Mesothelial cell of epicardium (in vitro differentiated cells): ENCODE data around the gene WWOX. TPM values are rescaled to one million over a fixed set of nuclear protein-coding genes. Genes with fewer than 3 reads are reported as not detected.

Source experiments
- DNase-seq, 2 experiments: peaks; one replicate each; pipeline ENCODE4 v3.0.0; 2021; ENCODE audit warnings: low spot score in 2 of 2; ENCODE audit not compliant: unreplicated experiment in 2 of 2
- H3K27ac Mint-ChIP-seq: 2 replicates; pipeline ENCODE4 v1.8.0; 2021; ENCODE audit warnings: mixed read lengths
- H3K27me3 Mint-ChIP-seq: 2 replicates; pipeline ENCODE4 v1.8.0; 2021; ENCODE audit warnings: low read depth, mixed read lengths
- H3K36me3 Mint-ChIP-seq: 2 replicates; pipeline ENCODE4 v1.8.0; 2021; ENCODE audit warnings: mixed read lengths
- H3K4me1 Mint-ChIP-seq: 2 replicates; pipeline ENCODE4 v1.8.0; 2021; ENCODE audit warnings: mixed read lengths
- H3K4me3 Mint-ChIP-seq: 2 replicates; pipeline ENCODE4 v1.8.0; 2021; ENCODE audit warnings: mild to moderate bottlenecking, moderate library complexity, mixed read lengths
- H3K9me3 Mint-ChIP-seq: 2 replicates; pipeline ENCODE4 v1.8.0; 2021; ENCODE audit warnings: mixed read lengths
- total RNA-seq: library from RNA; stranded (reverse); gene quantifications from 3 replicates; pipeline ENCODE4 v1.2.1, GENCODE V29; 2021
- TF ChIP-seq, protein P1 (sequence below): fragments of 200-600 bp; sonication (generic); IDR thresholded peaks from one replicate; pipeline ENCODE4 v1.5.0; 2021; ENCODE audit warnings: antibody characterized with exemption; ENCODE audit not compliant: unreplicated experiment

Gene WWOX
- total RNA-seq, 1 donor from 2014 or later, result 29.7 TPM

DNA sequence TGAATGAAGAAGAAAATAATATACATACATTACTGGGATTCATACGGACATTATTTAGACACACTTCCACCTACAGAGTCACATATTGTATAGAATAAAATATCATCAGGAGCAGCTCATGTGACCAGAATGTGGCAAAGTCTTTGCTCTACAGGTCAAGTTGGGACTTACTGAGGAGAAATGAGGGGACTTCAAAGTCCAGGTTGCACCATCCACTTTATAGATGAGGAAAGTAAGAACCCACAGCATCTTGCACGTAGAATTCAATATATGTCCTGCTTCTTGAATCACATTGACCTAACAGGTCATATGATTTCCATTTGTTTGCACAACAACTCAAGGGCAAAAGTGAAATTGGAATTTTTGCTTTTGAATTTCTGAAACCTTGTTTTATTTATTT, 524.3 kb downstream of the WWOX start:
- no peak for DNase-seq
- Mint-ChIP-seq H3K4me3 (no peak overlapping the region), H3K36me3 (no peaks in the 10 kb centered on the region)

DNA sequence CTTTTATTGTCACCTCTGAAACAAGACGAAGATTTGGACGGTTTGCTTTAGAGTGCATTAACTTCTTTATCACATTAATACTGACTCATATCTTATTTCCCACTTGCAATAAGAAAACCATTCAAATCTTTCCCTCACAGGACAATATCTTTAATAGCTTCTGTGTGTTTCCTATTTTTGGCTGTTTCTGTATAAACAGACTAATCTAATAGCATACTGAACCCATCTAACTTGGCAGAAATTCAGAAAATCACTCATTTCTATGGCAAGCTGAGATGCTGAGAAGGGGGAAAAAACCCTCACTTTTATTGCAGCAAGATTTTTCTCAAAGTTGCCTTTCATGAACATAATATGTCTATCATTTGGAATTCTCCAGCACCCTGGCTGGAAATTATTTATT, 524.9 kb downstream of the WWOX start:
- no peak for DNase-seq
- Mint-ChIP-seq H3K36me3 (no peaks in the 10 kb centered on the region), H3K4me1 (peaks cover 21% of the 10 kb centered on the region), H3K9me3 (peaks cover 9% of the 10 kb centered on the region), H3K4me3 (no peak overlapping the region), H3K27ac (no peak overlapping the region), H3K27me3 (no peaks in the 10 kb centered on the region)
- TF ChIP-seq, protein P1, sequence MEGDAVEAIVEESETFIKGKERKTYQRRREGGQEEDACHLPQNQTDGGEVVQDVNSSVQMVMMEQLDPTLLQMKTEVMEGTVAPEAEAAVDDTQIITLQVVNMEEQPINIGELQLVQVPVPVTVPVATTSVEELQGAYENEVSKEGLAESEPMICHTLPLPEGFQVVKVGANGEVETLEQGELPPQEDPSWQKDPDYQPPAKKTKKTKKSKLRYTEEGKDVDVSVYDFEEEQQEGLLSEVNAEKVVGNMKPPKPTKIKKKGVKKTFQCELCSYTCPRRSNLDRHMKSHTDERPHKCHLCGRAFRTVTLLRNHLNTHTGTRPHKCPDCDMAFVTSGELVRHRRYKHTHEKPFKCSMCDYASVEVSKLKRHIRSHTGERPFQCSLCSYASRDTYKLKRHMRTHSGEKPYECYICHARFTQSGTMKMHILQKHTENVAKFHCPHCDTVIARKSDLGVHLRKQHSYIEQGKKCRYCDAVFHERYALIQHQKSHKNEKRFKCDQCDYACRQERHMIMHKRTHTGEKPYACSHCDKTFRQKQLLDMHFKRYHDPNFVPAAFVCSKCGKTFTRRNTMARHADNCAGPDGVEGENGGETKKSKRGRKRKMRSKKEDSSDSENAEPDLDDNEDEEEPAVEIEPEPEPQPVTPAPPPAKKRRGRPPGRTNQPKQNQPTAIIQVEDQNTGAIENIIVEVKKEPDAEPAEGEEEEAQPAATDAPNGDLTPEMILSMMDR, result no peak

More for the DNA sequence above, 524.3 kb downstream of the WWOX start:
- H3K27me3 Mint-ChIP-seq, result no peaks in the 10 kb centered on the region
- H3K27ac Mint-ChIP-seq, result no peak overlapping the region
- TF ChIP-seq, protein P1, result no peak
- H3K9me3 Mint-ChIP-seq, result peaks cover 9% of the 10 kb centered on the region
- H3K4me1 Mint-ChIP-seq, result peaks cover 20% of the 10 kb centered on the region

DNA sequence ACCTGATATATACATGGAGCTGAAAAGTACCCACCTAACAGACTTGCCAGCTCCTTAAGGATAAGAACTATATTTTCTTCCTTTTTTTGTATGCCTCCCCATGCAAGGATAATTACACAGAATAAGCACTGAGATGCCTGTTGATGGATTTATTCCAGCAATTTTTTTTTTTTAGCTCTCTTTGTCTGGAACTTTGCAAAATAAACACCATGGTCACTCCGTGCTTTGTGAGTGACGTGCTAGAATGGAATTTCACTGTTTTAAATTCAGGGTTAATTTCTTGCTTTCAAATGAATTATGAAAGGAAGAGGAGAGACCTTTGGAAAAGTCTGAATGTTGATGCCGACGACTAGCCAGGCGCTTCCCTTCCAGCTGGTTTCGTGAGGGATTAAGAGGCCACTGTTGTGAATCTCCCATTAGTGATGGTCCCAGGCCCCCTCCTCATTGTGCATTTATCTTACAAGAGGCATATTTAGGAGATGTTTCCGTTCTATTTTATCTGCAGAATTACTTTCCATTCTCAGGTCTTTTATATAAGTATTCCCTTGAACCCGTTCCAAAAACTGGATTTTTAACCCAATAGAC, 529.1 kb downstream of the WWOX start:
- H3K36me3 Mint-ChIP-seq, result peaks cover 2% of the 10 kb centered on the region
- H3K27ac Mint-ChIP-seq, result peak overlapping the region; percentile 44
- peaks cover 15% of the 10 kb centered on the region for H3K9me3 Mint-ChIP-seq
- TF ChIP-seq, protein P1, result no peak
- no peaks in the 10 kb centered on the region for H3K27me3 Mint-ChIP-seq
- DNase-seq, result no peak
- peaks cover 21% of the 10 kb centered on the region for H3K4me1 Mint-ChIP-seq
- no peak overlapping the region for H3K4me3 Mint-ChIP-seq

DNA sequence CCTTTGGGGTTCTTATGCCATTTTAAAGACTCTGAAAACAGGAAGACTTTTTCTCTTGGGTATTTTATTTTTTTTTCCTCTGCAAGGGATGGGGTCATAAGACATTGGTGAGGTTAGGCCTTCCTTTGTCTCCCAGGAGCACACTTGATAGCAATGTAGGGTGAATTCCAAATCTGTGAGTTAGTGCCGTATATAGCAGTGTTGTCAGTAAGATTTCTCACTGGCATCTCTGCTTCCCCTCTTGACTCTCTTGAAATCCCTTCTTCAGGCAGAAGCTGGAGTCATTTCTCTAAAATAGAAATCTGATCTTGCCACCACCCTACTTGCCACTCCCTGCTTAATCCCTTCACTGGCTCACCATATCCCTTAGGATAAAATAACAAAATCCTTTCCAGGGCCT, 529.7 kb downstream of the WWOX start:
- no peak overlapping the region for H3K27ac Mint-ChIP-seq
- peaks cover 15% of the 10 kb centered on the region for H3K9me3 Mint-ChIP-seq
- H3K36me3 Mint-ChIP-seq, result peaks cover 2% of the 10 kb centered on the region
- TF ChIP-seq, protein P1, result no peak
- DNase-seq, result no peak
- no peaks in the 10 kb centered on the region for H3K27me3 Mint-ChIP-seq
- H3K4me3 Mint-ChIP-seq, result no peak overlapping the region
- peaks cover 26% of the 10 kb centered on the region for H3K4me1 Mint-ChIP-seq

DNA sequence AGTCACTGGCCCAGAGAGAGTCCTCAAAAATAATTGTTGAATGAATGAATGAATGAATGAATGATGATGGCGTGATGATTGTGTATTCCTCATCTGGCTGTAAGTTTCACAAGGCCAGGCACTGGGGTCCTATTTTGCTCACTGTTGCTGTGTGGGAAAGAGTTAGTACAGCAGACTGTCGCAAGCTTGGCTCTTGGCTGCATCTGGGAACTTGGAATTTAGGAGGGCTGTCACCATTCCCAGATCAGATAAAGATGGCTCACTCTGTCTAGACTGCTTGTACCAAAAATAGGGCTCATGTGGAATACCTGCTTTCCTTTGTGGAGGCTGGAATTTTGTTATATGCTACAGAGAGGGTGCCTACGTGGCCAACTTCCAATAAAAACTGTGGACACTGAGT, 530.6 kb downstream of the WWOX start:
- Mint-ChIP-seq H3K4me1 (peaks cover 17% of the 10 kb centered on the region), H3K4me3 (no peak overlapping the region), H3K27me3 (no peaks in the 10 kb centered on the region), H3K9me3 (peaks cover 15% of the 10 kb centered on the region), H3K27ac (no peak overlapping the region), H3K36me3 (peaks cover 2% of the 10 kb centered on the region)
- TF ChIP-seq, protein P1, result no peak
- no peak for DNase-seq

DNA sequence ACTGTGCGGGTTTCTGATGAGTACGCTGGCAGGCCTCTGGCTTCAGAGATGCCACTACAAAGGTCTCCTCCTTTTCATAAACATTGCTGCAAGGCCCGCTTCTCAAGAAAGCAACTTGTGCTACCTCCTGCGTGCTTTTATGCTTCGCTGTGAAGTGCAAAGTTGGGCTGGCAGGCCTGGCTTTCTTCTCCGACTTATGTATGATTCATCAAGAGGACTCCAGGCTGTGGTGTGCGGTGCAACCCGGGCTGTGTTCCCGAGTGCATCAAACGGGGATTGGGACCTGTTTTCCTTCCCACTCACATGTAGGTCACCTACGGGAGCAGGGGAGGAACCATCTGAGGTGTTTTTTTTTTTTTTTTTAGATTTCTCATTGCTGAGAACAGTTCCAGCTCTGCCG, 534.1 kb downstream of the WWOX start:
- Mint-ChIP-seq H3K27me3 (no peaks in the 10 kb centered on the region), H3K4me3 (no peak overlapping the region)

More for the DNA sequence above, 534.1 kb downstream of the WWOX start:
- peaks cover 14% of the 10 kb centered on the region for H3K4me1 Mint-ChIP-seq
- no peak for DNase-seq
- H3K27ac Mint-ChIP-seq, result no peak overlapping the region
- peaks cover 15% of the 10 kb centered on the region for H3K9me3 Mint-ChIP-seq
- peaks cover 2% of the 10 kb centered on the region for H3K36me3 Mint-ChIP-seq
- TF ChIP-seq, protein P1, result no peak
